B cell (primary cell): Measurements from ENCODE around the gene PPFIA1.

ENCODE experiments used
- EZH2 ChIP-seq: IDR thresholded peaks from 2 replicates; pipeline ENCODE4 v1.6.1; 2012; ENCODE audit warnings: borderline replicate concordance, low read depth, mild to moderate bottlenecking, moderate library complexity, low read length; ENCODE audit not compliant: insufficient read depth, poor library complexity, severe bottlenecking
- TF ChIP-seq, protein P1 (sequence below): fragments of 200-600 bp; IDR thresholded peaks from one replicate; pipeline ENCODE4 v1.8.0; 2022; ENCODE audit warnings: antibody characterized with exemption, mild to moderate bottlenecking

DNA sequence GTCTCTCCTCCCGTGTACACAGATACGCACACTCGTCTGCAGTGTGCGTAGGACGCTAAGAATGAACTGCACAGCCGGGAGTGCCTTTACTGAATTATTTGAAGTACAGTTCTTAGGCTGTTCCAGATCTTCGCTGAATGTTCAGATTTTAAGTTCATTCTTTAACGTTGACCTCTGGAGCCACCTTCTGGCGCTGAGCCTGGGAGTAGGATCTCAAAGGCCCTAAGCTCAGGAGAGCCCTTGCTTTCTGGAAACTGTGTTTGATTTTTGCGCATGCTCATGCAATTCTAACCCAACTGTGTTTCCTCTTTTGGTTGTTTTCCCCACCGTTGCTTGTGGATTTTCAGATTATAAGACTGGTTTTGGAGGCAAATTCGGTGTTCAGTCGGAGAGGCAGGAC lies 150.6 kb downstream of the PPFIA1 start:
- TF ChIP-seq, protein P1, sequence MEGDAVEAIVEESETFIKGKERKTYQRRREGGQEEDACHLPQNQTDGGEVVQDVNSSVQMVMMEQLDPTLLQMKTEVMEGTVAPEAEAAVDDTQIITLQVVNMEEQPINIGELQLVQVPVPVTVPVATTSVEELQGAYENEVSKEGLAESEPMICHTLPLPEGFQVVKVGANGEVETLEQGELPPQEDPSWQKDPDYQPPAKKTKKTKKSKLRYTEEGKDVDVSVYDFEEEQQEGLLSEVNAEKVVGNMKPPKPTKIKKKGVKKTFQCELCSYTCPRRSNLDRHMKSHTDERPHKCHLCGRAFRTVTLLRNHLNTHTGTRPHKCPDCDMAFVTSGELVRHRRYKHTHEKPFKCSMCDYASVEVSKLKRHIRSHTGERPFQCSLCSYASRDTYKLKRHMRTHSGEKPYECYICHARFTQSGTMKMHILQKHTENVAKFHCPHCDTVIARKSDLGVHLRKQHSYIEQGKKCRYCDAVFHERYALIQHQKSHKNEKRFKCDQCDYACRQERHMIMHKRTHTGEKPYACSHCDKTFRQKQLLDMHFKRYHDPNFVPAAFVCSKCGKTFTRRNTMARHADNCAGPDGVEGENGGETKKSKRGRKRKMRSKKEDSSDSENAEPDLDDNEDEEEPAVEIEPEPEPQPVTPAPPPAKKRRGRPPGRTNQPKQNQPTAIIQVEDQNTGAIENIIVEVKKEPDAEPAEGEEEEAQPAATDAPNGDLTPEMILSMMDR, result no peak
- no peak for TF ChIP-seq EZH2
